ENCODE measurements around the gene ANTXR1. TPM values are rescaled to one million over a fixed set of nuclear protein-coding genes. Genes with fewer than 3 reads are reported as not detected.

ANTXR1 gene
- total and polyA plus RNA-seq, 9 of the 15 experiments (the other 6 are each of a cell fraction or from before 2014, with no cell fraction given) = 0.07 to 1.00 (median 0.54) TPM

- H3K9me3 ChIP-seq (replicated peaks; ENCODE audit: control insufficient read depth, insufficient read depth, low read depth, low read length) = no peaks in the 10 kb centered on the region
- no peak overlapping the region for H3K27ac ChIP-seq (ENCODE audit: extremely low read depth, low read depth, low read length)
- H3K9ac ChIP-seq (ENCODE audit: insufficient read depth in 1 of 2, low read depth in 2 of 2, low read length in 2 of 2) = no peak overlapping the region
- in situ Hi-C loops (cut with MboI) = no loop called here
- no TSS peak for BruUV-seq (replicated peaks)
- POLR2A ChIA-PET = interaction anchor here (0.6 kb wide), 2 partner anchors 9 to 470 kb away, joined by 3 read pairs; no protein-coding TSS in a partner anchor
- WGBS (ENCODE audit: insufficient coverage, low coverage, missing lambda C conversion rate) = 0% methylated on average over 4 of the region's 4 CpGs
- intact Hi-C loops (cut with micrococcal nuclease) = no loop called here
- TF ChIP-seq NR2C1 (IDR thresholded peaks at IDR 0.05) (no peak), NR2C1 (tag; IDR thresholded peaks at IDR 0.05) (no peak), KDM4B (IDR thresholded peaks at IDR 0.05; ENCODE audit: borderline replicate concordance in 2 of 2, low read depth in 1 of 2) (no peak), NBN (IDR thresholded peaks at IDR 0.05; ENCODE audit: low read depth) (no peak)
- CTCF ChIA-PET (ENCODE audit: low intra/inter-chr PET ratio) = no interaction called here
- DNase-seq (ENCODE audit: extremely low read depth in 1 of 4, low spot score in 3 of 4) = no peak
- no peaks in the 10 kb centered on the region for H3K79me2 ChIP-seq (ENCODE audit: control insufficient read depth, insufficient read depth, low read length)
- H3K36me3 ChIP-seq (ENCODE audit: control insufficient read depth, insufficient read depth, low read length) = no peaks in the 10 kb centered on the region
- H4K20me1 ChIP-seq (replicated peaks; ENCODE audit: control insufficient read depth, insufficient read depth, low read length) = no peaks in the 10 kb centered on the region; the same call in 1 of the 2 replicates
- H2AFZ ChIP-seq (ENCODE audit: low read depth, low read length) = no peak overlapping the region
- H3K4me1 ChIP-seq (replicated peaks in 1 of 2; ENCODE audit: control insufficient read depth in 2 of 2, insufficient read depth in 2 of 2, low read length in 2 of 2) = no peaks in the 10 kb centered on the region
- no peak overlapping the region for H3K4me3 ChIP-seq
- H3K4me2 ChIP-seq (ENCODE audit: insufficient read depth, low read length) = no peak overlapping the region
- H3K27me3 ChIP-seq (ENCODE audit: control insufficient read depth in 2 of 2, insufficient read depth in 2 of 2, low read length in 2 of 2) = peaks cover 0 to 17% of the 10 kb centered on the region in 2 experiments; a peak in 3 of 5 replicates
- no peak for ATAC-seq
- no peaks in the 10 kb centered on the region for H3K9me1 ChIP-seq (ENCODE audit: control insufficient read depth, insufficient read depth, low read length)
- no peak for FAIRE-seq
These were observed 200.8 kb downstream of the ANTXR1 start for GRCh38 chr2:69213782-69214181.

- in situ Hi-C loops (cut with MboI) (no loop called here), intact Hi-C loops (cut with micrococcal nuclease) (no loop called here)
- no peaks in the 10 kb centered on the region for H3K4me1 ChIP-seq (replicated peaks in 1 of 2; ENCODE audit: control insufficient read depth in 2 of 2, insufficient read depth in 2 of 2, low read length in 2 of 2)
- no peaks in the 10 kb centered on the region; the same call in 1 of the 2 replicates for H4K20me1 ChIP-seq (replicated peaks; ENCODE audit: control insufficient read depth, insufficient read depth, low read length)
- H3K27me3 ChIP-seq (ENCODE audit: control insufficient read depth in 2 of 2, insufficient read depth in 2 of 2, low read length in 2 of 2) = peaks cover 0 to 17% of the 10 kb centered on the region in 2 experiments; a peak in 3 of 5 replicates
- H3K9ac ChIP-seq (ENCODE audit: insufficient read depth in 1 of 2, low read depth in 2 of 2, low read length in 2 of 2) = no peak overlapping the region
- POLR2A ChIA-PET = interaction anchor here (1.4 kb wide), 1 partner anchor 30 kb away, joined by 3 read pairs; no protein-coding TSS in a partner anchor
- ATAC-seq = no peak
- H3K4me2 ChIP-seq (ENCODE audit: insufficient read depth, low read length) = no peak overlapping the region
- no peaks in the 10 kb centered on the region for H3K9me3 ChIP-seq (replicated peaks; ENCODE audit: control insufficient read depth, insufficient read depth, low read depth, low read length)
- no TSS peak for BruUV-seq (replicated peaks)
- H3K27ac ChIP-seq (ENCODE audit: extremely low read depth, low read depth, low read length) = no peak overlapping the region
- H2AFZ ChIP-seq (ENCODE audit: low read depth, low read length) = no peak overlapping the region
- TF ChIP-seq ZNF280B (CRISPR knock-in tag; IDR thresholded peaks at IDR 0.05) (no peak), PCBP1 (IDR thresholded peaks at IDR 0.05; ENCODE audit: low read depth, low read length, poor library complexity, severe bottlenecking) (no peak), PHB2 (IDR thresholded peaks at IDR 0.05; ENCODE audit: low read depth) (no peak), NFIC (IDR thresholded peaks at IDR 0.05) (0 out of 2 replicates have a peak, but pooled peaks have one; percentile 15)
- peak in 1 of 4 experiments; percentile 3 for DNase-seq (ENCODE audit: extremely low read depth in 1 of 4, low spot score in 3 of 4)
- no peak for FAIRE-seq
- H3K4me3 ChIP-seq = no peak overlapping the region
- H3K36me3 ChIP-seq (ENCODE audit: control insufficient read depth, insufficient read depth, low read length) = no peaks in the 10 kb centered on the region
- 1% methylated on average over 5 of the region's 5 CpGs for WGBS (ENCODE audit: insufficient coverage, low coverage, missing lambda C conversion rate)
- no peaks in the 10 kb centered on the region for H3K79me2 ChIP-seq (ENCODE audit: control insufficient read depth, insufficient read depth, low read length)
- H3K9me1 ChIP-seq (ENCODE audit: control insufficient read depth, insufficient read depth, low read length) = no peaks in the 10 kb centered on the region
- CTCF ChIA-PET (ENCODE audit: low intra/inter-chr PET ratio) = interaction anchor here (0.5 kb wide), 1 partner anchor 1089 kb away, joined by 3 read pairs; no protein-coding TSS in a partner anchor
These were observed 201.9 kb downstream of the ANTXR1 start for GRCh38 chr2:69214898-69215297.
